ENCODE data around the gene GBF1. TPM values are rescaled to one million over a fixed set of nuclear protein-coding genes. Genes with fewer than 3 reads are reported as not detected.

The GBF1 gene
- total and polyA plus RNA-seq, 10 of the 15 experiments (the other 5 are each of a cell fraction or from before 2014, with no cell fraction given): 0.82 to 42.0 (median 21.8) TPM

DNA sequence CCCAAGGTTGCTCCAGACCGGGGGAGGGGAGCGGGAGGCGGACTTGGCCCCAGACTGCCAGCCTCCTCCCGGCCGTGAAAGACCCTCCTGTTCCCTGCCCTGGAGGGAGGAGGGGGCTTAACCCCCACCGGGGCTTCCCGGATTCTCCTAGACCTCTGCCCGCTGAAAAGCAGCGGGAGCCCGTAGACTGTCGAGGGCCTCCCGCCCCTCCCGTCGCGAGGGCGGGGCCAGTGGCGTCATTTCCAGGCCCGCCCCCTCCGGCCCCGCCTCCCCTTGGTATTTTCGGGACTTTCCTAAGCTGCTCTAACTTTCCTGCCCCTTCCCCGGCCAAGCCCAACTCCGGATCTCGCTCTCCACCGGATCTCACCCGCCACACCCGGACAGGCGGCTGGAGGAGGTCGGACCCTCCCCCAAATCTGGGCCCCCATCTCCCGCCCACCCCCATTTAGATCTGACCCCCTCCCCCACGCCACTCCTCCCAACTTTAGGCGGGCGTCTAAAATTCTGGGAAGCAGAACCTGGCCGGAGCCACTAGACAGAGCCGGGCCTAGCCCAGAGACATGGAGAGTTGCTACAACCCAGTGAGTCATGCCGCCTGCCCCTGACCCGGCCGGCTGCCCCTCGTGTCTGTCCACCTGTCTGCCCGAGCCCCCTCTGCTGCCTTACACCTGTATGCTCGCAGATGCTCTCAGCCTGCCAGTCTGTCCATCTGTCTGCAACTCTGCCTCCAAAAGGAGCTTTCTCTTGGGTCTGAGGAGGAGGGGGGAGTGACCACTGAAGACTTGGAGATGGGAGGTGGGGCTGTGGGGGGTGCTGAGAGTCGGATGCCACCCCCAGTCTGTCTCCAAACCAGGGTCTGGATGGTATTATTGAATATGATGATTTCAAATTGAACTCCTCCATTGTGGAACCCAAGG, 150.3 kb downstream of the GBF1 start, which contains the start of gene NFKB2 (continued):
- TF ChIP-seq, protein P1, sequence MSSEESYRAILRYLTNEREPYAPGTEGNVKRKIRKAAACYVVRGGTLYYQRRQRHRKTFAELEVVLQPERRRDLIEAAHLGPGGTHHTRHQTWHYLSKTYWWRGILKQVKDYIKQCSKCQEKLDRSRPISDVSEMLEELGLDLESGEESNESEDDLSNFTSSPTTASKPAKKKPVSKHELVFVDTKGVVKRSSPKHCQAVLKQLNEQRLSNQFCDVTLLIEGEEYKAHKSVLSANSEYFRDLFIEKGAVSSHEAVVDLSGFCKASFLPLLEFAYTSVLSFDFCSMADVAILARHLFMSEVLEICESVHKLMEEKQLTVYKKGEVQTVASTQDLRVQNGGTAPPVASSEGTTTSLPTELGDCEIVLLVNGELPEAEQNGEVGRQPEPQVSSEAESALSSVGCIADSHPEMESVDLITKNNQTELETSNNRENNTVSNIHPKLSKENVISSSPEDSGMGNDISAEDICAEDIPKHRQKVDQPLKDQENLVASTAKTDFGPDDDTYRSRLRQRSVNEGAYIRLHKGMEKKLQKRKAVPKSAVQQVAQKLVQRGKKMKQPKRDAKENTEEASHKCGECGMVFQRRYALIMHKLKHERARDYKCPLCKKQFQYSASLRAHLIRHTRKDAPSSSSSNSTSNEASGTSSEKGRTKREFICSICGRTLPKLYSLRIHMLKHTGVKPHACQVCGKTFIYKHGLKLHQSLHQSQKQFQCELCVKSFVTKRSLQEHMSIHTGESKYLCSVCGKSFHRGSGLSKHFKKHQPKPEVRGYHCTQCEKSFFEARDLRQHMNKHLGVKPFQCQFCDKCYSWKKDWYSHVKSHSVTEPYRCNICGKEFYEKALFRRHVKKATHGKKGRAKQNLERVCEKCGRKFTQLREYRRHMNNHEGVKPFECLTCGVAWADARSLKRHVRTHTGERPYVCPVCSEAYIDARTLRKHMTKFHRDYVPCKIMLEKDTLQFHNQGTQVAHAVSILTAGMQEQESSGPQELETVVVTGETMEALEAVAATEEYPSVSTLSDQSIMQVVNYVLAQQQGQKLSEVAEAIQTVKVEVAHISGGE (CRISPR knock-in tag; IDR thresholded peaks at IDR 0.05): no peak
- TF ChIP-seq, protein P2, sequence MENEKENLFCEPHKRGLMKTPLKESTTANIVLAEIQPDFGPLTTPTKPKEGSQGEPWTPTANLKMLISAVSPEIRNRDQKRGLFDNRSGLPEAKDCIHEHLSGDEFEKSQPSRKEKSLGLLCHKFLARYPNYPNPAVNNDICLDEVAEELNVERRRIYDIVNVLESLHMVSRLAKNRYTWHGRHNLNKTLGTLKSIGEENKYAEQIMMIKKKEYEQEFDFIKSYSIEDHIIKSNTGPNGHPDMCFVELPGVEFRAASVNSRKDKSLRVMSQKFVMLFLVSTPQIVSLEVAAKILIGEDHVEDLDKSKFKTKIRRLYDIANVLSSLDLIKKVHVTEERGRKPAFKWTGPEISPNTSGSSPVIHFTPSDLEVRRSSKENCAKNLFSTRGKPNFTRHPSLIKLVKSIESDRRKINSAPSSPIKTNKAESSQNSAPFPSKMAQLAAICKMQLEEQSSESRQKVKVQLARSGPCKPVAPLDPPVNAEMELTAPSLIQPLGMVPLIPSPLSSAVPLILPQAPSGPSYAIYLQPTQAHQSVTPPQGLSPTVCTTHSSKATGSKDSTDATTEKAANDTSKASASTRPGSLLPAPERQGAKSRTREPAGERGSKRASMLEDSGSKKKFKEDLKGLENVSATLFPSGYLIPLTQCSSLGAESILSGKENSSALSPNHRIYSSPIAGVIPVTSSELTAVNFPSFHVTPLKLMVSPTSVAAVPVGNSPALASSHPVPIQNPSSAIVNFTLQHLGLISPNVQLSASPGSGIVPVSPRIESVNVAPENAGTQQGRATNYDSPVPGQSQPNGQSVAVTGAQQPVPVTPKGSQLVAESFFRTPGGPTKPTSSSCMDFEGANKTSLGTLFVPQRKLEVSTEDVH (IDR thresholded peaks at IDR 0.05; ENCODE audit: low read depth, partially characterized antibody): no peak
- TF ChIP-seq SKIL (IDR thresholded peaks at IDR 0.05; ENCODE audit: low read depth, poor library complexity, severe bottlenecking): no peak
- TF ChIP-seq, protein P3, sequence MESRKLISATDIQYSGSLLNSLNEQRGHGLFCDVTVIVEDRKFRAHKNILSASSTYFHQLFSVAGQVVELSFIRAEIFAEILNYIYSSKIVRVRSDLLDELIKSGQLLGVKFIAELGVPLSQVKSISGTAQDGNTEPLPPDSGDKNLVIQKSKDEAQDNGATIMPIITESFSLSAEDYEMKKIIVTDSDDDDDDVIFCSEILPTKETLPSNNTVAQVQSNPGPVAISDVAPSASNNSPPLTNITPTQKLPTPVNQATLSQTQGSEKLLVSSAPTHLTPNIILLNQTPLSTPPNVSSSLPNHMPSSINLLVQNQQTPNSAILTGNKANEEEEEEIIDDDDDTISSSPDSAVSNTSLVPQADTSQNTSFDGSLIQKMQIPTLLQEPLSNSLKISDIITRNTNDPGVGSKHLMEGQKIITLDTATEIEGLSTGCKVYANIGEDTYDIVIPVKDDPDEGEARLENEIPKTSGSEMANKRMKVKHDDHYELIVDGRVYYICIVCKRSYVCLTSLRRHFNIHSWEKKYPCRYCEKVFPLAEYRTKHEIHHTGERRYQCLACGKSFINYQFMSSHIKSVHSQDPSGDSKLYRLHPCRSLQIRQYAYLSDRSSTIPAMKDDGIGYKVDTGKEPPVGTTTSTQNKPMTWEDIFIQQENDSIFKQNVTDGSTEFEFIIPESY (IDR thresholded peaks at IDR 0.05): no peak
- TF ChIP-seq SMC3 (IDR thresholded peaks at IDR 0.05; ENCODE audit: borderline replicate concordance, low read length): no peak
- no peak for TF ChIP-seq HDAC6 (IDR thresholded peaks at IDR 0.05; ENCODE audit: unreplicated experiment)
- no peak for TF ChIP-seq NFYB (IDR thresholded peaks at IDR 0.05; ENCODE audit: insufficient read depth, low read depth, low read length)
- TF ChIP-seq RB1 (IDR thresholded peaks at IDR 0.05; ENCODE audit: borderline replicate concordance): peak; percentile 72; the same call in 1 of the 2 replicates
- TF ChIP-seq ATF7 (IDR thresholded peaks at IDR 0.05; ENCODE audit: low read depth): peak; percentile 42; the same call in 1 of the 2 replicates
- peak; percentile 82; the same call in 1 of the 2 replicates for TF ChIP-seq LARP7 (IDR thresholded peaks at IDR 0.05)
- peak; percentile 89 to 91 for TF ChIP-seq IKZF2 (IDR thresholded peaks at IDR 0.05)
- no peak for TF ChIP-seq TCF7 (IDR thresholded peaks at IDR 0.05; ENCODE audit: borderline replicate concordance)
- peak; percentile 55 for TF ChIP-seq POLR2AphosphoS5 (IDR thresholded peaks at IDR 0.05; ENCODE audit: low read length)
- TF ChIP-seq RAD51 (IDR thresholded peaks at IDR 0.05): no peak
- TF ChIP-seq TCF3 (IDR thresholded peaks at IDR 0.05; ENCODE audit: borderline replicate concordance, insufficient read depth, low read depth, low read length): 0 out of 2 replicates have a peak, but pooled peaks have one; percentile 14
- TF ChIP-seq EGR1 (IDR thresholded peaks at IDR 0.05; ENCODE audit: borderline replicate concordance in 1 of 2, low read depth in 2 of 2, low read length in 2 of 2): 0 out of 3 replicates have a peak, but pooled peaks of 1 of the 2 experiments have one; percentile 49

All from GM12878 (cell line).